Liver (tissue), 3 donors: ENCODE results near the gene SPAM1.

Experiments
- FOXA1 ChIP-seq: IDR thresholded peaks from 2 replicates; pipeline ENCODE4 v1.6.1; 2016; ENCODE audit warnings: antibody characterized with exemption
- HNF4A ChIP-seq, 2 donors: conservative IDR thresholded peaks; 2 replicates each; pipeline ENCODE4 v1.6.1; 2016; ENCODE audit warnings: antibody characterized with exemption in 2 of 2, mild to moderate bottlenecking in 2 of 2
- RXRA ChIP-seq, 2 donors: IDR thresholded peaks; 2 replicates each; pipeline ENCODE4 v1.6.1; 2017 to 2018; ENCODE audit warnings: antibody characterized with exemption in 2 of 2, mild to moderate bottlenecking in 1 of 2
- YY1 ChIP-seq: IDR thresholded peaks from 2 replicates; pipeline ENCODE4 v1.6.1; 2016; ENCODE audit warnings: antibody characterized with exemption, mild to moderate bottlenecking
- TF ChIP-seq, protein P1 (sequence below): fragments of 150-350 bp; IDR thresholded peaks from 2 replicates; pipeline ENCODE4 v1.5.1; 2017; ENCODE audit warnings: improper control_type of control experiment, low read depth, low read length; ENCODE audit not compliant: missing input control
- donor health status: healthy.
- donor health status: healthy.

DNA sequence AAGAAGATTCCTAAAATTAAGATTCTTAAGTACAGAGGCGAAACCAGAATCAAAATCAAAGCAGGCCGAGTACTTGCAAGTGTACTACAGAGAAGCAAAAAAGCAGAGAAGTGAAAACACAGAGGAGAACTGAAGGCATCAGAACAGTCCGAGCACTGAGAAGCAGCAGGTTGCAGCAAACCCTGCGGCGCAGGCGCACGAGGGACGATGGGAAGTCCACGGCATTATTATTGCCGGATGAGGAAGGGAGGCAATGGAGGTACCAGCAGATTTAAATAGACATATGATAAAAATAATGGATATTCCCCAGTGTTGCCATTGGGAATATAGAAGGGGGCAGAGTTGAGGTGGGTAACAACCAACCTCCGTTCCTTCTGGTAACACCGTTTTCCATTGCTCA lies 7.2 kb upstream of the SPAM1 start:
- TF ChIP-seq, protein P1, sequence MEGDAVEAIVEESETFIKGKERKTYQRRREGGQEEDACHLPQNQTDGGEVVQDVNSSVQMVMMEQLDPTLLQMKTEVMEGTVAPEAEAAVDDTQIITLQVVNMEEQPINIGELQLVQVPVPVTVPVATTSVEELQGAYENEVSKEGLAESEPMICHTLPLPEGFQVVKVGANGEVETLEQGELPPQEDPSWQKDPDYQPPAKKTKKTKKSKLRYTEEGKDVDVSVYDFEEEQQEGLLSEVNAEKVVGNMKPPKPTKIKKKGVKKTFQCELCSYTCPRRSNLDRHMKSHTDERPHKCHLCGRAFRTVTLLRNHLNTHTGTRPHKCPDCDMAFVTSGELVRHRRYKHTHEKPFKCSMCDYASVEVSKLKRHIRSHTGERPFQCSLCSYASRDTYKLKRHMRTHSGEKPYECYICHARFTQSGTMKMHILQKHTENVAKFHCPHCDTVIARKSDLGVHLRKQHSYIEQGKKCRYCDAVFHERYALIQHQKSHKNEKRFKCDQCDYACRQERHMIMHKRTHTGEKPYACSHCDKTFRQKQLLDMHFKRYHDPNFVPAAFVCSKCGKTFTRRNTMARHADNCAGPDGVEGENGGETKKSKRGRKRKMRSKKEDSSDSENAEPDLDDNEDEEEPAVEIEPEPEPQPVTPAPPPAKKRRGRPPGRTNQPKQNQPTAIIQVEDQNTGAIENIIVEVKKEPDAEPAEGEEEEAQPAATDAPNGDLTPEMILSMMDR: no peak
- no peak for TF ChIP-seq YY1
- TF ChIP-seq HNF4A (conservative IDR thresholded peaks at IDR 0.05): no peak
- TF ChIP-seq RXRA (IDR thresholded peaks at IDR 0.05): no peak
- TF ChIP-seq FOXA1: no peak
